ENCODE results near the gene VPS13D. TPM values are rescaled to one million over a fixed set of nuclear protein-coding genes. Genes with fewer than 3 reads are reported as not detected.

Gene VPS13D
- total and polyA plus RNA-seq, 2 donors (not counting 3 experiments of a cell fraction or from before 2014, with no cell fraction given) = 13.6 to 48.5 TPM

DNA sequence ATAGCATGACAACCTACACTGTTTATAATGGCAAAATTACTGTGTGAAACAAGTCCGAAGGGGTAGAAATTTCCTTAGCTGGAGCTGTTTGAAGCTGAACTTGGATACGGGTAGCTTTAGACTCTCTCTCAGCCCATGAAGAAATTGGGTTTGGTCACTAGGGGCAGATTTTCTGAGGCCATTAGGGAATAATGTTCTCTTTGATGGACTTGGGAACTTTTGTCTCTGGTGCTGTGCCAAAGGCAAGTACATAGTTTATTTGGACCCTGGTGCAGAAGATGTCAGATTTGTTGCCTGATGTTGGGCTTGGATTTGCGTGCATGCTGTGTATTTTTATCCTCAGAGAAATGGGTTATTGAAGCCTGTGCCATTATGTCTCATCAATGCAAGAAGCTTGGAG, 109.6 kb downstream of the VPS13D start:
- dilution Hi-C loops (cut with MboI; ENCODE audit: extremely low pct_ligation_motif_present, low sequenced_read_pairs) (no loop called here), intact Hi-C loops (cut with micrococcal nuclease) (no loop called here)
- ChIA-PET CTCF (interaction anchor here (1.0 to 1.9 kb wide), 6 partner anchors 14 to 280 kb away, joined by 3 to 13 read pairs (median 3); partner anchors contain the start of gene DHRS3), POLR2A (no interaction called here)
- Histone ChIP-seq H2AFZ (ENCODE audit: low read depth, low read length) (no peak overlapping the region), H3K27me3 (ENCODE audit: control insufficient read depth in 2 of 2, insufficient read depth in 2 of 2, low read length in 2 of 2) (no peaks in the 10 kb centered on the region), H3K9ac (replicated peaks; ENCODE audit: extremely low read depth, insufficient read depth, low read length) (no peak overlapping the region), H3K79me2 (ENCODE audit: control insufficient read depth, insufficient read depth, low read length) (no peaks in the 10 kb centered on the region), H4K20me1 (replicated peaks; ENCODE audit: control insufficient read depth, extremely low read depth, insufficient read depth, low read length) (no peaks in the 10 kb centered on the region), H3K27ac (ENCODE audit: insufficient read depth, low read depth, low read length) (no peak overlapping the region), H3K4me2 (ENCODE audit: insufficient read depth, low read length) (no peak overlapping the region), H3K9me1 (replicated peaks; ENCODE audit: control insufficient read depth, extremely low read depth, insufficient read depth, low read length) (no peaks in the 10 kb centered on the region), H3K9me3 (replicated peaks; ENCODE audit: control insufficient read depth, insufficient read depth, low read length) (no peaks in the 10 kb centered on the region), H3K36me3 (ENCODE audit: control insufficient read depth in 2 of 2, extremely low read depth in 1 of 2, insufficient read depth in 2 of 2, low read length in 2 of 2) (peaks cover 3 to 7% of the 10 kb centered on the region in 2 experiments), H3K4me3 (replicated peaks in 1 of 3; ENCODE audit: insufficient read depth in 1 of 3, low read depth in 1 of 3, low read length in 3 of 3) (no peak overlapping the region), H3K4me1 (ENCODE audit: control insufficient read depth, extremely low read depth, insufficient read depth, low read length) (no peaks in the 10 kb centered on the region)
- DNase-seq (ENCODE audit: low read depth, low spot score) (no peak), FAIRE-seq (no peak)
- no TSS peak for BruUV-seq (replicated peaks)
- peak in 1 of 2 donors; percentile 8 for TF ChIP-seq CTCF (IDR thresholded peaks at IDR 0.05; ENCODE audit: extremely low read depth in 1 of 2, insufficient read depth in 1 of 2, low read depth in 1 of 2, low read length in 2 of 2)
- TF ChIP-seq JUN (IDR thresholded peaks at IDR 0.05; ENCODE audit: borderline replicate concordance, insufficient read depth, insufficient read length, low read depth) = no peak

DNA sequence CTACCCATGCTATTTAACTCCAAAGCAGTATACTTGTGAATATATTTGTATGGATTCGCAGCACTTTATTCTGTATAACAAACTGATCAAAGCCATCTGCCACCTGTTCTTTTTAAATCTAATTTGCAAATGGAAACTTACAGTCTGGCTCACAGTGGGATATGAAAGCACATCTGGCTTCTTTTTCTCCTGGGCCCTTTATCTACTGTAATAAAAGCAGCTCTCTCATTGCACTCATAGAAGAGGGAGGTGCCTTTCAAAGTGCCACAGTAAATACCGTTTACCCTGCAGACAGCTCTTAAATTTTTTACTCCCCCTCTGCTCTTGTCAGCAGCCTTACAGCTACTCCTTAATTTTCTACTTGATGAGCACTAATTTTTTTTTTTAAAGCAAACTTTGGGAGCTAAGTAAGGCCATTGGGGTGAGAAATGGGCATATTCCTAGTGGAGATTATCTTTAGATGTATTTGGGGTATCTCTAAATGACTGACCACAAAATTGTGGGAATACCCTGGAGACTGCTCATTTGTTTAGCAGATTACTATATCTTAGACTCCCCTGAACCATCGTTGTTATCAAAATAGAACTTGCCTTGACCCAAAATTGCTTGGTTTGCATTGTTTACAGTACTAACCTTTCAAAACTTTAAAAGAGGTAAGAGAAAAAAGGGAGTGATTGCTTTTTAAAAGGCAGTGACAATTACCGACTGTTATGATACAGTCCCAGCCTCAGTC, 110.1 kb downstream of the VPS13D start:
- H3K79me2 ChIP-seq (ENCODE audit: control insufficient read depth, insufficient read depth, low read length) = no peaks in the 10 kb centered on the region

More for the DNA sequence above, 110.1 kb downstream of the VPS13D start:
- no peaks in the 10 kb centered on the region for H3K4me1 ChIP-seq (ENCODE audit: control insufficient read depth, extremely low read depth, insufficient read depth, low read length)
- H3K27ac ChIP-seq (ENCODE audit: insufficient read depth, low read depth, low read length) = no peak overlapping the region
- BruUV-seq (replicated peaks) = no TSS peak
- H4K20me1 ChIP-seq (replicated peaks; ENCODE audit: control insufficient read depth, extremely low read depth, insufficient read depth, low read length) = no peaks in the 10 kb centered on the region
- ChIA-PET CTCF (interaction anchor here (1.0 to 1.9 kb wide), 6 partner anchors 14 to 279 kb away, joined by 3 to 13 read pairs (median 3); partner anchors contain the start of gene DHRS3), POLR2A (no interaction called here)
- no peak overlapping the region for H2AFZ ChIP-seq (ENCODE audit: low read depth, low read length)
- H3K4me3 ChIP-seq (replicated peaks in 1 of 3; ENCODE audit: insufficient read depth in 1 of 3, low read depth in 1 of 3, low read length in 3 of 3) = no peak overlapping the region
- no peak for DNase-seq (ENCODE audit: low read depth, low spot score)
- H3K36me3 ChIP-seq (ENCODE audit: control insufficient read depth in 2 of 2, extremely low read depth in 1 of 2, insufficient read depth in 2 of 2, low read length in 2 of 2) = peaks cover 3 to 7% of the 10 kb centered on the region in 2 experiments
- H3K9me3 ChIP-seq (replicated peaks; ENCODE audit: control insufficient read depth, insufficient read depth, low read length) = no peaks in the 10 kb centered on the region
- no peak for FAIRE-seq
- no peaks in the 10 kb centered on the region for H3K27me3 ChIP-seq (ENCODE audit: control insufficient read depth in 2 of 2, insufficient read depth in 2 of 2, low read length in 2 of 2)
- TF ChIP-seq EZH2 (IDR thresholded peaks at IDR 0.05; ENCODE audit: borderline replicate concordance, low read depth, low read length, severe bottlenecking) = no peak
- TF ChIP-seq MAX (IDR thresholded peaks at IDR 0.05; ENCODE audit: insufficient read depth, insufficient read length) = no peak
- TF ChIP-seq POLR2A (IDR thresholded peaks at IDR 0.05; ENCODE audit: low read depth, low read length) = no peak
- no peak for TF ChIP-seq CTCF (IDR thresholded peaks at IDR 0.05; ENCODE audit: extremely low read depth in 1 of 2, insufficient read depth in 1 of 2, low read depth in 1 of 2, low read length in 2 of 2)
- dilution Hi-C loops (cut with MboI; ENCODE audit: extremely low pct_ligation_motif_present, low sequenced_read_pairs) (no loop called here), intact Hi-C loops (cut with micrococcal nuclease) (no loop called here)
- no peaks in the 10 kb centered on the region for H3K9me1 ChIP-seq (replicated peaks; ENCODE audit: control insufficient read depth, extremely low read depth, insufficient read depth, low read length)
- H3K4me2 ChIP-seq (ENCODE audit: insufficient read depth, low read length) = no peak overlapping the region
- no peak overlapping the region for H3K9ac ChIP-seq (replicated peaks; ENCODE audit: extremely low read depth, insufficient read depth, low read length)

Measured in endothelial cell of umbilical vein (primary cell).